Body of pancreas (tissue), 4 donors: ENCODE results near the gene POLE4. TPM values are rescaled to one million over a fixed set of nuclear protein-coding genes. Genes with fewer than 3 reads are reported as not detected.

ENCODE experiments used
- ATAC-seq: fragments of 150-250 bp; one replicate; pipeline ENCODE4 v1.9.1; 2016
- DNase-seq, 4 donors: peaks; one replicate each; pipeline ENCODE4 v3.0.0-alpha.2; 2019
- H3K27ac ChIP-seq, 4 donors: fragments of 200-600 bp; sonication (generic); 1 replicate in 3 of 4; 2 replicates in 1 of 4; pipeline versions ENCODE4 v1.5.1 to v1.6.1; 2016 to 2019; ENCODE audit warnings: mild to moderate bottlenecking in 1 of 4, mixed read lengths in 1 of 4, moderate library complexity in 1 of 4
- H3K27me3 ChIP-seq, 2 donors: fragments of 200-600 bp; sonication (generic); one replicate each; pipeline ENCODE4 v1.6.0; 2016; ENCODE audit warnings: mild to moderate bottlenecking in 1 of 2
- H3K36me3 ChIP-seq, 2 donors: fragments of 200-600 bp; sonication (generic); replicated peaks in 1 of 2; 2 replicates each; pipeline ENCODE4 v1.5.1; 2016; ENCODE audit warnings: low read depth in 2 of 2; ENCODE audit not compliant: insufficient read depth in 1 of 2
- H3K4me1 ChIP-seq: fragments of 200-600 bp; sonication (generic); one replicate; pipeline ENCODE4 v1.6.0; 2016
- H3K4me3 ChIP-seq, 2 donors: fragments of 200-600 bp; sonication (generic); 1 replicate in 1 of 2; 2 replicates in 1 of 2; pipeline ENCODE4 v1.5.1; 2016 to 2019
- H3K9me3 ChIP-seq, 3 donors: fragments of 200-600 bp; sonication (generic); 1 replicate in 2 of 3; 2 replicates in 1 of 3; pipeline ENCODE4 v1.5.1; 2016
- CTCF ChIP-seq, 7 experiments: fragments of 450-650 bp in 4 of 7; fragments of 200-600 bp in 3 of 7; sonication (generic) in 3 of 7; IDR thresholded peaks; one replicate each; pipeline ENCODE4 v1.5.1; 2016 to 2019; ENCODE audit warnings: antibody characterized with exemption in 7 of 7
- POLR2A ChIP-seq, 3 donors: fragments of 450-650 bp; IDR thresholded peaks; one replicate each; pipeline ENCODE4 v1.6.1; 2016; ENCODE audit warnings: antibody characterized with exemption in 3 of 3, mild to moderate bottlenecking in 2 of 3
- WGBS, 2 donors: methylation state at CpG; one replicate each; pipeline ENCODE4 v1.1.5; 2017; 5-methylcytosine and 5-hydroxymethylcytosine counted together
- intact Hi-C: fragments of 100-400 bp; cut with DNase I; formaldehyde crosslinking; loops from one replicate; pipeline ENCODE4 v1.15.1; 2023
- total RNA-seq, 2 donors: library from RNA; depleted of rRNA; stranded (reverse); fragments of >200 nt; gene quantifications; one replicate each; pipeline ENCODE4 v1.1.0, GENCODE V29; 2016

The POLE4 gene
- total RNA-seq, 2 donors from 2014 or later: 15.2 to 15.8 TPM

GRCh38 chr2:74999468-74999867 lies 41.0 kb downstream of the POLE4 start:
- H3K4me3 ChIP-seq: no peak overlapping the region
- 79 to 86% methylated on average over 5 of the region's 5 CpGs for WGBS, 2 donors
- H3K9me3 ChIP-seq: no peaks in the 10 kb centered on the region
- intact Hi-C loops: no loop called here
- no peak for TF ChIP-seq CTCF (IDR thresholded peaks at IDR 0.05)
- no peak for TF ChIP-seq POLR2A (IDR thresholded peaks at IDR 0.05)
- H3K4me1 ChIP-seq: no peaks in the 10 kb centered on the region
- no peak overlapping the region for H3K27ac ChIP-seq
- no peak for DNase-seq
- ATAC-seq: no peak
- H3K36me3 ChIP-seq: no peaks in the 10 kb centered on the region
- no peaks in the 10 kb centered on the region for H3K27me3 ChIP-seq

- Histone ChIP-seq H3K4me1 (no peaks in the 10 kb centered on the region), H3K9me3 (no peaks in the 10 kb centered on the region), H3K4me3 (no peak overlapping the region), H3K36me3 (no peaks in the 10 kb centered on the region), H3K27me3 (no peaks in the 10 kb centered on the region), H3K27ac (no peak overlapping the region)
- WGBS, 2 donors: 54 to 62% methylated on average over 3 of the region's 3 CpGs
- intact Hi-C loops: no loop called here
- DNase-seq (no peak), ATAC-seq (no peak)
- no peak for TF ChIP-seq POLR2A (IDR thresholded peaks at IDR 0.05)
- no peak for TF ChIP-seq CTCF (IDR thresholded peaks at IDR 0.05)
Measured at GRCh38 chr2:75002007-75002406, 43.6 kb downstream of the POLE4 start.

- Histone ChIP-seq H3K4me1 (no peaks in the 10 kb centered on the region), H3K4me3 (no peak overlapping the region), H3K27ac (no peak overlapping the region), H3K9me3 (no peaks in the 10 kb centered on the region), H3K36me3 (no peaks in the 10 kb centered on the region), H3K27me3 (no peaks in the 10 kb centered on the region)
- TF ChIP-seq POLR2A (IDR thresholded peaks at IDR 0.05): no peak
- intact Hi-C loops: no loop called here
- DNase-seq (no peak), ATAC-seq (no peak)
- WGBS, 2 donors: 54% methylated on average over 2 of the region's 2 CpGs
Measured at GRCh38 chr2:75003276-75003675, 44.8 kb downstream of the POLE4 start.

- H3K9me3 ChIP-seq: no peaks in the 10 kb centered on the region
- no peak overlapping the region for H3K4me3 ChIP-seq
- no peak for DNase-seq
- ATAC-seq: no peak
- H3K4me1 ChIP-seq: no peaks in the 10 kb centered on the region
- H3K27me3 ChIP-seq: no peaks in the 10 kb centered on the region
- WGBS, 2 donors: 64 to 71% methylated on average over 2 of the region's 2 CpGs
- H3K27ac ChIP-seq: no peak overlapping the region
- TF ChIP-seq CTCF (IDR thresholded peaks at IDR 0.05): no peak
- TF ChIP-seq POLR2A (IDR thresholded peaks at IDR 0.05): no peak
- H3K36me3 ChIP-seq: no peaks in the 10 kb centered on the region
- intact Hi-C loops: no loop called here
Measured at GRCh38 chr2:75003773-75004172, 45.3 kb downstream of the POLE4 start.

- intact Hi-C loops: no loop called here
- DNase-seq (no peak), ATAC-seq (no peak)
- H3K27me3 ChIP-seq: no peaks in the 10 kb centered on the region
- H3K36me3 ChIP-seq: no peaks in the 10 kb centered on the region
- no peaks in the 10 kb centered on the region for H3K9me3 ChIP-seq
- H3K4me1 ChIP-seq: no peaks in the 10 kb centered on the region
- TF ChIP-seq CTCF (IDR thresholded peaks at IDR 0.05) (no peak), POLR2A (IDR thresholded peaks at IDR 0.05) (no peak)
- H3K4me3 ChIP-seq: no peak overlapping the region
- H3K27ac ChIP-seq: no peak overlapping the region
Measured at GRCh38 chr2:75006041-75006440, 47.6 kb downstream of the POLE4 start.
